Duodenal mucosa (tissue), 2 donors: Measurements from ENCODE around the gene MARVELD2.
A peak's percentile ranks its signal among the peaks of the same experiment; 100 is the strongest.
"Not testable (repeated sequence)": the region's sequence is repeated elsewhere in the genome, so short reads cannot be mapped to it uniquely, and the experiment has no call there.

Experiments used
- H3K27ac ChIP-seq: one replicate; pipeline ENCODE4 v1.7.0; 2013; ENCODE audit warnings: low read depth, low read length
- H3K27me3 ChIP-seq, 2 donors: one replicate each; pipeline ENCODE4 v1.7.0; 2013; ENCODE audit warnings: low read length in 2 of 2, control low read depth in 1 of 2; ENCODE audit not compliant: insufficient read depth in 2 of 2, control insufficient read depth in 1 of 2
- H3K36me3 ChIP-seq, 2 donors: one replicate each; pipeline ENCODE4 v1.7.0; 2013; ENCODE audit warnings: low read length in 2 of 2, control low read depth in 1 of 2; ENCODE audit not compliant: insufficient read depth in 2 of 2, control insufficient read depth in 1 of 2
- H3K4me1 ChIP-seq, 2 donors: one replicate each; pipeline ENCODE4 v1.7.0; 2013; ENCODE audit warnings: low read length in 2 of 2, control low read depth in 1 of 2; ENCODE audit not compliant: insufficient read depth in 2 of 2, control insufficient read depth in 1 of 2
- H3K4me3 ChIP-seq, 2 donors: one replicate each; pipeline ENCODE4 v1.7.0; 2013; ENCODE audit warnings: low read length in 2 of 2, low read depth in 1 of 2
- H3K9ac ChIP-seq, 2 donors: one replicate each; pipeline ENCODE4 v1.7.0; 2013; ENCODE audit warnings: low read length in 2 of 2, low read depth in 1 of 2
- H3K9me3 ChIP-seq, 2 donors: one replicate each; pipeline ENCODE4 v1.7.0; 2013; ENCODE audit warnings: low read length in 2 of 2, control low read depth in 1 of 2; ENCODE audit not compliant: control insufficient read depth in 1 of 2

The MARVELD2 gene

DNA sequence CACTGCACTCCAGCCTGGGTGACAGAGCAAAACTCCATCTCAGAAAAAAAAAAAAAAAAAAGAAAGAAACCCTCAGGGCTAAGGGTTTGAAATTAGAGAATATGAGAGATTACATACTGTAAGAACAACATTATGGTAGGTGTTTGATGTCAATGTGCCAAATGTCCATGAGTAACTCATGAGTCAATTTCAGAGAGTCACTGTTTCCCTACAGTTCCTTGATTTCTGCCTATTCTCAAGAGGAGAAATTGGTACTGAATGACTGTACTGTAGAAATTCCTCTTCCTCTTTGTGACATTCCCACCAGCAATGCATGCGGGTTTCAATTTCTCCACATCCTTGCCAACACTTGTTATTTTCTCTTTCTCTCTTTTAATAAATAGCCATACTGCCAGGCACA, 35.2 kb downstream of the MARVELD2 start:
- no peaks in the 10 kb centered on the region for H3K27me3 ChIP-seq
- H3K4me1 ChIP-seq = peaks cover 4 to 7% of the 10 kb centered on the region in 2 donors
- no peak overlapping the region for H3K27ac ChIP-seq
- H3K4me3 ChIP-seq = no peak overlapping the region
- H3K36me3 ChIP-seq = no peaks in the 10 kb centered on the region
- H3K9ac ChIP-seq = no peak overlapping the region
- no peaks in the 10 kb centered on the region for H3K9me3 ChIP-seq

DNA sequence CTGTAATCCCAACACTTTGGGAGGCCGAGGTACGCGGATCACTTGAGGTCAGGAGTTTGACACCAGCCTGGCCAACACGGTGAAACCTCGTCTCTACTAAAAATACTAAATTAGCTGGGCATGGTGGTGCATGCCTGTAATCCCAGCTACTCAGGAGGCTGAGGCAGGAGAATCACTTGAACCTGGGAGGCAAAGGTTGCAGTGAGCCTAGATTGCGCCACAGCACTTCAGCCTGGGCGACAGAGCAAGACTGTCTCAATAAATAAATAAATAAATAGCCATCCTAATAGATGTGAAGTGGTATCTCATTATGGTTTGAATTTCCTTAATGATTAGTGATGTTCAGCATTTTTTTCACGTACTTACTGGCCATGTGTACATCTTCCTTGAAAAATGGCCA, 35.6 kb downstream of the MARVELD2 start:
- H3K9ac ChIP-seq, H3K36me3 ChIP-seq, H3K4me3 ChIP-seq, H3K9me3 ChIP-seq, H3K27ac ChIP-seq, H3K4me1 ChIP-seq, H3K27me3 ChIP-seq: not testable (repeated sequence)

DNA sequence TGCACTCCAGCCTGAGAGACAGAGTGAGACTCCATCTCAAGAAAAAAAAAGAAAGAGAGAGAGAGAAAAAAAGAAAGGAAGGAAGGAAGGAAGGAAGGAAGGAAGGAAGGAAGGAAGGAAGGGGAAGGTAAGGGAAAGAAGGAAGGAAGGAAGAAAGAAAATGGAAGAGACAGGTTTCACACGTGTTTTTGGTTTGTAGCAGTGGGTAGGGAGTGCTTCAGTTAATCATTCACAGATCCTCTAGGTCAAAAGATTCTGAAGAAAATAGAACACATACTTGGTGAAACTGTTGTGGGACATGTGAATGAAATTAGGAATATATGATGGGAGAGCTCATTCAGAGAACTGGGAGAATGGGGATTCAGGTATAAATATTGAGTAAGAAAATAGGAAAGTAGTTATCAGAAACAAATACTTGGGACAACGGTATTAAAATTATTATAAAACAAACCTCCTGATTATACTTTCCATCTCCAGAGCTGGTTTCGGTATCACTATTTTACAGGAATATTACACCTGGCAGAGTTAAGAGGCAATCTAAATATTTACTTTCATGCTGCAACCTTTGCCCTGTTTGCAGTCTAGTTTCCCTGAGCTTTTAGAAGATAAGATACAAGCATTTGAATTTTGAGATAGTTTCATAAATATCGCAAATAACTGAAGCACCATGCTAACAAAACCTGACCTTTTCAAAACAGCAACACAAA, 37.2 kb downstream of the MARVELD2 start:
- Histone ChIP-seq H3K4me1 (peaks cover 4 to 7% of the 10 kb centered on the region in 2 donors), H3K4me3 (peak overlapping the region in 1 of 2 donors; percentile 41), H3K9ac (peak overlapping the region in 1 of 2 donors; percentile 30), H3K36me3 (no peaks in the 10 kb centered on the region), H3K27me3 (no peaks in the 10 kb centered on the region), H3K9me3 (no peaks in the 10 kb centered on the region), H3K27ac (peak overlapping the region; percentile 39)

DNA sequence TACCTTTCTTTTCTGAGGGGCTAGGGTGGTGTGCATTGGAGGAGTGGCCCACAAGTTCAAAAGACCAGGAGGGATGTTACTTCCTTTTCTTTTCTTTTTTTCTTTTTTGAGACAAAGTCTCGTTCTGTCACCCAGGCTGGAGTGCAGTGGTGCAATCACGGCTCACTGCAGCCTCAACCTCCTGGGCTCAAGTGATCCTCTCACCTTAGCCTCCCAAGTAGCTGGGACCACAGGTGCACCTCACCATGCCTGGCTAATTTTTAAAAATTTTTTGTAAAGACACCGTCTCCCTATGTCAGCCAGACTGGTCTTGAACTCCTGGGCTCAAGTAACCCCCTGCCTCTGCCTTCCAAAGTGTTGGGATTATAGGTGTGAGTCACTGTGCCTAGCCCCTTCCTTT, 38.6 kb downstream of the MARVELD2 start:
- not testable (repeated sequence) for H3K27ac ChIP-seq, H3K36me3 ChIP-seq, H3K4me1 ChIP-seq, H3K9ac ChIP-seq, H3K9me3 ChIP-seq, H3K4me3 ChIP-seq, H3K27me3 ChIP-seq

DNA sequence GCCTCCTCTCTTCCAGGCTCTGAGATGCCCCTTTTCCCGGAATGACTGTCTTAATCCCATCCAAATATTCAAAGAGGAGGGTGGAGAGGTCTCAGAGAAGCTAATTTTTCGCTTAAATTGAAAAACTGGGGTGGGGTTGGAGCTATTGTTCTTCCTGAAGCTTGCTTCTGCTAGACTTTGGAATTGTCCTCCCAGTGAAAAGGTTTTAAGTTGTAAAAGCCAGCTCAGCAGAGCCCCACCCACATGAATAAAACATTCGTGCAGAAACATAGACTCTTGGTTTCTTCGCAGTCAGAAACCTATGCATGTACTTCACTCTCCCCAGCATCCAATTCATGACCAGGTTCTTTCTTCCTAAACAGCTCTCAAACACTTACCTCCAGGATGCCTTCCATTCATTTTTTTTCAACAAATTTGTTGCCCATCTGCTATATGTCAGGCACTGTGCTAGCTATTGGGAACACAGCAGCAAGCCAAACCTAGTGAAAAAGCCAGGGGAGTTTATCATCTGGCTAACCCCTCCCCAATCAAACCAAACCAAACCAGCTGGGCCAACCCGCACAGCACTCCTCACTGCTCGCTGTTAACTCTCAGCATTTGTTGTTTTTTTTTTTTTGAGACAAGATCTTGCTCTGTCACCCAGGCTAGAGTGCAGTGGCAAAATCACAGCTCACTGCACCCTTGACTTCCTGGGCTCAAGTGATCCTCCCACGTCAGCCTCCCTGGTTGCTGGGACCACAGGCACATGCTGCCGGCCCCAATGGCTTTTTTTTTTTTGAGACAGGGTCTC, 39.7 kb downstream of the MARVELD2 start:
- peak overlapping the region; percentile 86 for H3K27ac ChIP-seq

DNA sequence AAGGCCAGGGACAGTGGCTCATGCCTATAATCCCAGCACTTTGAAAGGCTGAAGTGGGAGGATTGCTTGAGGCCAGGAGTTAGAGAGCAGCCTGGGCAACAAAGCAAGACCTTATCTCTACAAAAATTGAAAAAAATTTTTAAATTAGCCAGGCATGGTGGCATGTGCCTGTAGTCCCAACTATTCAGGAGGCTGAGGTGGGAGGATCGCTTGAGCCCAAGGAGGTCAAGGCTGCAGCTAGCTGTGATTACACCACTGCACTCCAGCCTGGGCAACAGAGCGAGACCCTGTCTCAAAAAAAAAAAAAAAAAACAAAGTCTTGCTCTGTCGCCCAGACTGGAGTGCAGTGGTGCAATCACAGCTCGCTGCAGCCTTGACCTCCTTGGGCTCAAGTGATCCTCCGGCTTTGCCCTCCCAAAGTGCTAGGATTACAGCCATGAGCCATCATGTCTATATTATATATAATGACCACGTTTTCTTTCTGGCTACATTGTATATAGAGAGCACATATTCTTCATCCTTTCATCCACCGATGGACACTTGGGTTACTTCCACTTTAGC, 40.6 kb downstream of the MARVELD2 start:
- H3K27ac ChIP-seq, H3K27me3 ChIP-seq, H3K36me3 ChIP-seq, H3K4me1 ChIP-seq, H3K4me3 ChIP-seq, H3K9me3 ChIP-seq: not testable (repeated sequence)
- H3K9ac ChIP-seq = peak overlapping the region; percentile 2 to 67

More for the DNA sequence above, 39.7 kb downstream of the MARVELD2 start:
- no peaks in the 10 kb centered on the region for H3K36me3 ChIP-seq
- H3K27me3 ChIP-seq = no peaks in the 10 kb centered on the region
- peak overlapping the region; percentile 55 to 60 for H3K4me3 ChIP-seq
- no peaks in the 10 kb centered on the region for H3K9me3 ChIP-seq
- H3K9ac ChIP-seq = peak overlapping the region; percentile 63 to 67
- peaks cover 4 to 7% of the 10 kb centered on the region in 2 donors for H3K4me1 ChIP-seq

DNA sequence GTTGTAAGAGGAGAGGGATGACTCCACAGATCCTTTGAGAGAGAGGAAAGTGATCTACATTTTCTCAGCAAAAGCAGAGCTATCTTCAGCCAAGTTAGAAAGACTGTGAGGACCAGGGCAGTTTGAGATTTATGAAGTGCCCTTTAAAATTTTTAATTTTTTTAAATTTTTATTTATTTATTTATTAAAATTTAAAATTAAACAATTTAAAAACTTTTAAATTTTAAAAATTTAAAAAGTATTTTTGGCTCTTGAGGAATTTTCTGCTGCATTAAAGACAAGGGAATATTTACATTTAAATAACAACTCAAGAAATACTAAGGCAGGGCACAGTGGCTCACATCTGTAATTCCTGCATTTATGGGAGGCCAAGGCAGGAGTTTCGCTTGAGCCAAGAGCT, 47.3 kb downstream of the MARVELD2 start:
- H3K9ac ChIP-seq = no peak overlapping the region
- no peaks in the 10 kb centered on the region for H3K27me3 ChIP-seq
- no peaks in the 10 kb centered on the region for H3K9me3 ChIP-seq
- H3K27ac ChIP-seq = no peak overlapping the region
- H3K36me3 ChIP-seq = no peaks in the 10 kb centered on the region
- no peaks in the 10 kb centered on the region for H3K4me1 ChIP-seq
- no peak overlapping the region for H3K4me3 ChIP-seq

DNA sequence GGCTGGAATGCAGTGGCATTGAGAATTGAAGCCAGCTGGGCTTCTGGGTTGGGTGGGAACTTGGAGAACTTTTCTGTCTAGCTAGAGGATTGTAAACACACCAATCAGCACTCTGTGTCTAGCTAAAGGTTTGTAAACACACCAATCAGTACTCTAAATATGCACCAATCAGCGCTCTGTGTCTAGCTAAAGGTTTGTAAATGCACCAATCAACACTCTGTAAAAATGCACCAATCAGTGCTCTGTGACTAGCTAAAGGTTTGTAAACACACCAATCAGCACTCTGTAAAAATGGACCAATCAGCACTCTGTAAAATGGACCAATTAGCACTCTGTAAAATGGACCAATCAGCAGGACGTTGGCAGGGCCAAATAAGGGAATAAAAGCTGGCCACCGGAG, 51.5 kb downstream of the MARVELD2 start:
- not testable (repeated sequence) for H3K4me1 ChIP-seq, H3K27me3 ChIP-seq, H3K4me3 ChIP-seq, H3K9ac ChIP-seq, H3K36me3 ChIP-seq, H3K9me3 ChIP-seq, H3K27ac ChIP-seq

DNA sequence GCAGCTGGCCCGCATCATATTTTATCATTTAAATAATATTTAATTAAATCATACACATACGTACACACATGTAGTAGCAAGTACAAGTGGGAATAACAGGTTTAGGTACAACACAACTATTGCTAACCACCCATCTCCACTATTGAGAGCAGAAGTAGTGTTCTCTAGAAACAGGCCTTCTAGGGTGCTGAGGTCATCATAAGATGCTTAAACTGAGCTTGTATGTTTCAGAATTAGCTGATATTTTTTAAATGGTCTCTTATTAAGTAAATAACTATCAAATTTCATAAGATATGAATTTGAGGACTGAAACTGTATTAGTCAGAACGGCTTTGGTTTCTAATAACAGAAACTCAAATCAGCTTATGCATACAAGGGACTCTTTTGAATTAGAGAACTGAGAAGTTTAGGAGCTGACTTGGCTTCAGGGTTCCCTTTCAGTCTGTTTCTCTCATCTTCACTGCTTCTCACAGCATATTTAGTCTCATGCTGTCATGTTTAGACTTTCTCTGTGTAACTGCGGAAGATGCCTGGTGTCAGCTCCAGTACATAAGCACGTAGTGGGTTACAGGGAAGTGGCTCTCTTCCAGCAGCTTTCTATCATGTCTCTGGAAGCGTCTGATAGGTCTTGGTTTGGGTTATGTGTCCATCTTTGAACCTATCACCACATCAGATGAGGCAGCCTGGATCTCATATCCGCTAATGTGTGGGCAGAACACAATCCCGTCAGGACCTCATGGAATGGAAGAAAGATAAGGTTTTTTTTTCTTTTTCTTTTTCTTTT, 52.7 kb downstream of the MARVELD2 start:
- Histone ChIP-seq H3K4me3 (no peak overlapping the region), H3K9me3 (no peaks in the 10 kb centered on the region), H3K36me3 (no peaks in the 10 kb centered on the region), H3K27ac (no peak overlapping the region), H3K27me3 (no peaks in the 10 kb centered on the region), H3K9ac (no peak overlapping the region), H3K4me1 (no peaks in the 10 kb centered on the region)

DNA sequence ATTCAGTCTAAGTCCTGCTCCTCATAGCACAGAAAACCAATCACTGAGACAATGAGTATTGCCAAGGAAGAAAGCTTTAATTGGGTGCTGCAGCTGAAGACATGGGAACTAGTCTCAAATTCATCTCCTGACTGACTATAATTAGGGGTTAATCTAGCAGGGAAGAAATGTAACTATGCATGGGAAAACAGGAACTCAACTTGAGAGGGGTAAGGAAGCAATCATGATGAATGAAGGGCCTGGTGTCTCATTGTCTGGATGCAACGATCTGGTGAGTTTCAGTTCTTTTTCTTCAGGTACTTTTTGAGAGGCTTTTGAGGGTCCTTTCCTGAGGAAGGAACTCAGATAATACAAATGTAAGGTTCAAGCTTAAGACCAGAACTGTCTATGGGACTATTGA, 53.7 kb downstream of the MARVELD2 start:
- Histone ChIP-seq H3K4me1 (no peaks in the 10 kb centered on the region), H3K27me3 (no peaks in the 10 kb centered on the region), H3K27ac (no peak overlapping the region), H3K4me3 (no peak overlapping the region), H3K9ac (no peak overlapping the region), H3K36me3 (no peaks in the 10 kb centered on the region), H3K9me3 (no peaks in the 10 kb centered on the region)
